GM18499 (cell line): ENCODE measurements around the gene DAP.

Source experiments
- ATAC-seq: cut with Tn5 transposase; IDR thresholded peaks from one replicate; pipeline ENCODE4 v1.9.1; 2021; ENCODE audit warnings: moderate number of reproducible peaks; ENCODE audit not compliant: insufficient read depth, unreplicated experiment

DAP gene

DNA sequence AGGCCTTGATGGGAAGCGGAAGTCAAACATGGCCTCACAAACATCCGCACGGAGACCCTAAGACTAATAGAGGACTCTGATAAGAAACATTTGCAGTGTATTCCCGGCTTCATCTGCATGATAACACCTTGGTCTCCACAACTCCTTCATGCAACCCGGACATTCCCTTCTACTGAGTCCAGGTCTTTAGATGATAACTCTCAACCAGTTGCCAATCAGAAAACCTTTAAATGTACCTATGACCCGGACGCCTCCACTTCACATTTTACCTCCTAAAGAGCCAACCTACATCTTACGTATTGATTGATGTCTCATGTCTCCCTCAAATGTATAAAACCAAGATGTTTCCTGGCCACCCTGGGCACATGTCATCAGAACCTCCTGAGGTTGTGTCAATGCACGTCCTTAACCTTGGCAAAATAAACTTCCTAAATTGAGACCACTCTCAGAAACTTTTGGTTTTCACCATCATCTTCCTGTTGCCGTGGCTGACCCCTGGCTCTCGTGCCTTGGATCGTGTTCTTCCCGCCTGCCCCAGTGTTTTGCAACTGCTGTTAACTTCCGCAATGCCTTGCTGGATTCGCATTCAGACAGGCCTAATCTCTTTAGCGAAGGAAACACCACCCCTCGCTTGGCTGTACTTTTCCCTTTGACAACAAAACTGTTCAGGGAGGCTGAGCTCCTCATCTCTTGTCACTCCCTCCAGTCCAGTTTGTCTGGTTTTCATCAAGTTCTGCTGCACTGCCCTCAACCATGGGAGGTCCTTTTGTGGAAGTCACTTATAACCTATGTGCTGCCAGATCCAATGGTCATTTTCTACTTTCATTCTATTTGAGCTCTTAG is 1.1 kb upstream of the DAP start:
- no peak for ATAC-seq

DNA sequence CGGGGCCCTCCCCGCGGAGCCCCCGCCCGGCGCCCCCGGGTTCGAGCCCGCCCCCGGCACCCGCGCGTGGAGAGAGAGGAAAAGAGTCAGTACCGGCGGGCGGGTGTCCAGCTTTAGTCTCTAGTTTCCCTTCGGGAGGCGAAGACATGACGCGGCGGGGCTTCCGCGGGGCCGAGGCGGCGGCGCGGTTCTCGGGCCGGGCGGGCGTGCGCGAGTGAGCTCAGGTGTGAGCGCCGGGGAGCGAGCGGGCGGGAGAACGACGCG is 181 bp downstream of the DAP start:
- ATAC-seq, result no peak

DNA sequence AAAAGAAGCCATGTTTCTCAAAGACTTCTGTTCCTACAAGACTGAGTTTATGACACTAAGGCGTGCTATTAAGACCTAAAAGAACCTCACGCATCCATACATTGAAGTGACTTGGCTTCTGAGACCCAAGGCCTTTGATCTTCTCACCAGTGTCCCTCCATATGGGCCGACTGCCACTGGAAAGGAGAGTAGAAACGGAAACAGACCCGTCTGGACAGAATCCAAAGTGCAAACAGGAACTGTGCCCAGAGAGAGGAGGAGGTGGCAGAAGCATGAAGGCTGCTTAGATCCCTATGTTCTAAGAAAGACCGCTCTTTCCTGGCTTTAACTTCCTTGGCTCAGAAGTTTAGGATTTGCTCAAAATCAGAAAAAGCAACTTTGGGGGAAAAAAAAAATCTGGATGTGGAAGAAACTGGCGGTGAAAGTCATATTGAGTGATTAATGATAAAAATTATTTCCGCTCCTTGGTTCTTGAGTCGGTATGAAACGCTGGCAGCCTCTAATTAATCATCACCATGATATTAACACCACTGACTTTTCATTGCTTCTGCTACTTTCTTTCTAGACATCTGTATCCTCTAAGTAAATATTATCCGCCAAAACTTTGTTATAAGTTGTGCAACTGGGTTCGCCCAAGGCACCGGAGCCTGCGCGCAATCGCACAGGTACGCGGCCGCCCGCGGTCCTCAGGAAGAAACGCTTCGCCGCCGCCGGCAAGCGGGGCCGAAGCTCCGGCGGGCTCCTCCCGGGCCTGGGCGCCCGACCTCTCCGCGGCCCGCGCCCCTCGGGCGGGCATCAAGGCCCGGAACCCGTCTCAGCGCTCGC is 726 bp downstream of the DAP start:
- ATAC-seq, result no peak

DNA sequence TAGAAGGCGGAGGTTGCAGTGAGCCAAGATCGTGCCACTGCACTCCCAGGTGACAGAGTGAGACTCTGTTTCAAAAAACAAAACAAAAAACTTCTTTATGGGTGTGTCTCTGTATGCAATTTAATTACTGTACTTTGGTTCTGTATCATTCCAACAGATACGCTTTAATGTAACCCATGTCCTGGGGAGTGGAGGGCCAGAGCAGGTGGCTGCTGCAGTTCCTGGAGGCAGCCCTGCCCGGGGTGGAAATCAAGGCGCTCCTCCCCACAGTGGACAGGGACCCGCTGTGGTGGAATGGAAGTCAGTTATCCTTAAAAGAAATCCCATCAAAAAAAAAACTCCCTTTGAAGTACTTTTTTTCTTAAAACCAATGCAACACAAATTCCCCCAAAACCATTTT is 1.9 kb downstream of the DAP start:
- ATAC-seq, result no peak

DNA sequence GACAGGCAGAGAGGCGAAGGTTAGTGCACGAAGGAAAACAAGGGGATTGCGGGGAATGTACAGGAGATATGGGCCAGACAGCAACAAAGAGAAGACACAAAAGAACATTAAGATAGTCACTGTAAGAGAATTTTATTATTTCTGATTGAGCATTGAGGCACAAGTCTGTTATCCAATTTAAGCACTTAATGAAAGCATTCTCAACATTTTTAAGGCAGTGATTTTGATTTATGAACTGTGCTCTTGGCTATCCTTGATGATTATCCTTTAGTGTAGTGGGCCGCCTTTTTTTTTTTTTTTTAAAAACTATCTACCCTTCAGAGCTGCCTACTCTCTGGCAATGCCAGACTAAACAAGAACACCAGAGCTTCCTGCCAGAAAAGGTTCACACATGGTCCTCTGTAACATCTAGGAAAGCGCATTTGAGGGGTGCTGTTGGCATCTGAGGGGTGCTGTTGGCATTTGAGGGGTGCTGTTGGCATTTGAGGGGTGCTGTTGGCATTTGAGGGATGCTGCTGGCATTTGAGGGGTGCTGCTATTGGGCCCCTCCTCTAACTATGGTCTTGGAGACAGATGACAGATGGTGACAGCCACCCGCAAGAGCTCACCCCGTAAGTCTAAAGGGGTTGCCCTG is 3.0 kb downstream of the DAP start:
- no peak for ATAC-seq

DNA sequence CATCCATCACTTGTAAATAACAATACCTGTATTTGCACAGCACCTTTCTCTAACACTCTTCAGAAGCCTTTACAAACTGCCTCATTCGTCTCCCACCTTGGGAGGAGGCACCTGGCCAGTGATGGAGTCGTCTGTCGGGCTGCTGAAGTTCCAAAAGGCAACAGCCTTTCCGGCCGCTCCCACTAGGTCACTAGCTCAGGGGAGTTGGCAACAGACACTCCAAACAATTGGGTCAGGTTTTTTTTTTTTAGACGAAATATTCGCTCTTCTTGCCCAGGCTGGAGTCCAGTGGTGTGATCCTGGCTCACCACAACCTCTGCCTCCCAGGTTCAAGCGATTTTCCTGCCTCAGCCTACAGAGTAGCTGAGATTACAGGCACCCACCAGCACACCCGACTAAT is 4.0 kb downstream of the DAP start:
- no peak for ATAC-seq

DNA sequence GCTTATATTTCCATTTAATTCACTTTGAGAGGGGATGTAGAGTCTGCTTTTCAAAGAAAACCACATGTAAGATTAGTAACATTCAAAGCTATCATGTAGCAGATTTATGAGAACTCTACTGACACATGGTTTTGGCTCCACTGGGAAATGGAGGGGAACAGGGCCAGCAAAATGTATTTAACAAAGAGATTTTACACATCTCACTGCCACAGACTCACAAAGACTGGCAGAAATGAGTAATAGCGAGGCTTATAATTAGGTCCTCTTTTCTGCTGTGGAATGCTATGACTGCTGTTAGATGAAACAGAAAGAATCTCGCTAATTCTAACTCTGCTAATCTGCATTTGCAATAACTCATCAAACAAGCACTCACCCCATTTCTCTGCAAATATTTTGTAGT is 4.5 kb downstream of the DAP start:
- no peak for ATAC-seq

DNA sequence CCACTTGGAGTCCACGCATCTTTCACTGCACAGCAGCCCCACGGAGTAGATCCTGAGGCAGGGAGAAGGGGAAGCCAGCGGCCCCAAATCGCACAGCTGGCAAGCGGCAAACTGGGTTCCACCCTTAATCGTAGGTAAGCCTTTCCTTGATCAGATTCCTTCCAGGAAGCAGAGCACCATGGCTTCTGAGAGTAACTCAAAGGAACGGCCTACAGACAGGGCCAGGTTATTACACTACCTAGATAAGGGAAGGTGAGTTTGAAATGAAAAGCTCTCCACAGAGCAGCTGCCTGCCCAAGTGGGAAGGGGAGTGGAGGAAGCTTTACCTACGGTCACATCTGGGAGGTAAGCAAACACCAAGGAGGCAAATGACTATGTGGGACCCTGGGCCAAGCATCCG is 7.9 kb downstream of the DAP start:
- ATAC-seq, result no peak

DNA sequence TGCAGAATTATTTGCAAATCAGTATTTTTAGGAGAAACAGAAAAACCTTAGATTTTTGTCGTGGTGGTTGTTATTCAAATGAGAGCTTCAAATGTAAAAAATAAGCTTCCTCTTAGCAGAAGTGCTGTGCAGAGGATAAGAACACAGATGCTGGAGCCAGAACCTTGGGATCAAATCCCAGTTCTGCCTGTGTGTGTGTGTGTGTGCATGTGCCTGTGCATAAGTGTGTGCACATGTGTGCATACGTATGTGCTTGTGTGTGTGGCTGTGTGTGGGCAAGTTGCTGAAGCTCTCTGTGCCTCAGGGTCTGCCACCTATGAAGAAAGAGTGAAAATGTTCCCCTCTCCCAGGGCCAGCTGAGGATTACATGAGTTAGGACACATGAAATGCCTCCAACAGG is 8.6 kb downstream of the DAP start:
- ATAC-seq, result no peak

DNA sequence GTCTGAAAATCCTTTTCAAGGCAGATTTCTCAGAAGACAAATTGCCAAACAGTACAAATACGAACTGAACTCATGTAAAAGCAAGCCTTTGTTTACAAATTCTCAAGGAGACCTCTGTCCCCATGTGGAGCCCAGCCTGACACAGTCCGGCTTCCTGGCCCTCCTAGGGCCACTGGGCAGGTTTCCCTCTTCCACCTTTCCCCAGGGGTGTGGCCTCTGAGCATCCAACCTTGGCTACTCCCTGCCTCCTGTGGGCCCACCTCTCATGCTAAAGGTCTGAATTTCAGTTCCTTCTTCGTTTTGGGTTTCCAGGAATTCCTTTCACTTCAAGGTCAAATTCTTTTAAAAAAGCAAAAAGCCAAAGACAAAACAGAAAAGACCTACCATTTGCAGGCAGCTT is 10.1 kb downstream of the DAP start:
- ATAC-seq, result no peak

DNA sequence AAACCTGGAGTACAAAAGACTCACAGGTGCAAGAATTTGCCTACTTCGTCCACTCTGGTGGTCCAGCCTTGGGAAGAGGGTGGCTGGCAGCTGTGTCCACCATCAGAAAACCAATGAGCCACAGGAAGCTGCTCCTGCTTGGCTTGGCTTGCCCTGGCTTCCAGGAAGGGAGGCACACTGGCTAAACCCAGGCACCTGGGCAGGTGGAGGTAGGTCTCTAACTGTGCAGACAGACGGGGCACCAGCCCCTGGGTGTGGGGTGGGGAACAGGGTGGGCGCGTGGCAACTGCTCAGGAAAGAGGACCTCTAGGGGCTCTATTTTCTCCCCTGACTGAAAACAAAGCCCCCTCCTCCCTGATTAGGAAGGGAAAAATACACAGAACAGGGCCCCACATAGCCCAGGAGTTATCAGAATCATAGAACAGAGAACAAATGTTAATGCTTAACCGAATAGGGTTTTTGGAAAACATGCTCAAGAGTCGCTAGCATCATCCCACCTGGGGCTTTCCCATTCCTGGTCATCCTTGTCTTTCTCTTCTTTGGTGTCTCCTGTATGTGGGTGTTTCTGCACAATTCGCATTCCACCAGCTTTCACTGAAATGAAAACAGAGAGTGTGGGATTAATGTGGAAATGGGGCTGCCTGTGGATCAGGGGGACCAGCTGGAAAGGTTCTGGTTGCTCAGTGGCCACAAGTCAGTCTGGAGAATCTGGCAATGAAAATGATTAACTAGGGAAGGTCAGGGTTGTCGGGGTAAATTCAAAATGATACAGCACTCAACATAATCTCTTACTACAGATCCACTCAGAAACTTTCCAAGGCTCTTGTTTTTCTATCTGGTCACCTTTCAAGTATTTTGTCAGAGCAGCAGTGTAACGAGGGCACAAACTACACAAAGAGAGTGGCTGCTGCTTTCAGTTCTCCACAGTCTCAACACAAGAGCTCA is 13.1 kb downstream of the DAP start:
- no peak for ATAC-seq

DNA sequence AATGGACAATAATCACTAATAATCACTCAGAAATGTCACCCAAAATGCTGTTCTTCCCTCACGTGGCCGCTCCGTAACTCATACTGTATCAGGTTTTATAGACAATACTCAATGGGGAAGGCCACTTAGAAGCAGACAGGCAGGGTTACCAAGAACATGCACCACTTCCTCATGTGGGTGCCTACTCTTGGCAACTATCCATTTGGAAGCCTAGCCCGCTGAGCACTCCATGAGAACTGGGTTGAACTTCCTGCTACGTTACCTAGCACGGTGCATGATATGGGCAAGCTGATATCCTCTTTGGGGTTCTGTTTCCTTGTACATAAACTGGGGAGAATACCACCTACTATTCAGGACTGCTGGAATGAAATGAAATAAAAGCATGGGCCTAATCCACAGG is 14.3 kb downstream of the DAP start:
- no peak for ATAC-seq

DNA sequence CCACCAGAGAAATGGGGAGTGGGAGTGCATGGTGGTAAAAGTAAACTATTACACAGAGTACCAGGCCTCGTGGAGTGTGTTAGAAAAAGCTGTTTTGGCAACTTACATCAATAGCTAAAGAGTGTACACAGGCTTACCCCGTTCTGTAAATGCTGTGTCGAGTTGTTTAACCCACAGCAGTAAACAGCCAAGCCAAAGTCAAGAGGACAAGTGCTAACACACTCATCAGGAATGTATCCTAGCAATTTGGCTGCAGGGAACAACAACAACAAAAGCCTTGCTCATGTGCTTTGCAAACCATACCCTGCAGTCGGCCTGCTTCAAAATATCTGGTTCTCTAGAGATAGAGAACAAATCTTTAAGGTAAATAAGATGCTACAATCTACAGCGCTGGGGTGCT is 15.9 kb downstream of the DAP start:
- ATAC-seq, result no peak

DNA sequence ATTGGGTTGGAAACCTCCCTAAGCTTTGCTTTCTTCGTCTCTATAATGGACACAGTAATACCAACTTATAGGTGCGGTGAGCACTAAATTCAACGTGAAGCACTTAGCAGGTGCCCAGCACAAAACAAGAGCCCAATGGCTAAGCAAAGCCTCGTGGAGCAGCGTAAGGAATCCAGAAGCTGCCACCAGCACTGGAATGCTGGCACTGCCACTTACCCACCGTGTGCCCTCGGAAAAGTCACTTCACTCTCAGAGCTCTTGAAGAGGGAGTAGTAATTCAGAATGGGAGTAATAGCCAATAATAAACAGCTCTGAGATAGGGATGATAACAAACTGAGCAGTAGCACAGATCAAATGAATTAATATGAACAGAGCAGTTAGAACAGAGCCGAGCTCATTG is 16.4 kb downstream of the DAP start:
- no peak for ATAC-seq

DNA sequence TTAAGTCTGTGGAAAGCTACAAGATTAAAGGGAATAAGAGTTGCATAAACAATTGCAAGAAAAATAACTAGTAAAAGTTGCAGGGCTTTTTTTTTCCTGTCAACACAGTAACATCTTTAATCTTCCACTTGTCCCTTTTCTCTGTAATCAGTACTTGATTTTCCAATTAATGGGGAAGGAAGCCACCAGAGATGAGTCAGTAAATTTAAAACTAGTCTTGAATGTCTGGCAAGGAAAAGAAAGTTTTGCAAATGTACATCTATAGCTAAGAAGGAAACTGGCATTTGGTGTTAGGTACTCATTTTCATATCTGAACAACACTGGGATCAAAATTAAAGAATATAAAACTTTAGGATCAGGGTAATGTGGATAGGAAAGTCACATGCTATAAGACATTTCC is 17.1 kb downstream of the DAP start:
- no peak for ATAC-seq

DNA sequence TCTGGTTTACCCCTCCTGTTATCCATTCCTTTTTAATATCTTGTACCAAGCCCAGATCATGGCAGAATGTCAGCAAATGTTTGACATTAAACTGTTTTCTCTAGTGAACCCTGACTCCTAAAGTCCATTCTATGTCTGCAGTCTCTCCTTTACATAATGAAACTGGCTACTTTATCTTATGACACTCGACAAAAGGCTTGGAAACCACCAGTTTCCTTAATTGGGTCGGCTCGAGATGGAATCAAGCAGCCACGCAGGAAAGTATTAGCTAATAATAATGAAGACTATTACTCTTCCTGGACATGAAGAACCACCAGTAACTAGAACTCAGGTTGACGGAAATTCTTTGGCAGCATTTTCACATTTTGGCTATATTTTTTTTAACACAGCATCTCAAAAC is 17.5 kb downstream of the DAP start:
- no peak for ATAC-seq

DNA sequence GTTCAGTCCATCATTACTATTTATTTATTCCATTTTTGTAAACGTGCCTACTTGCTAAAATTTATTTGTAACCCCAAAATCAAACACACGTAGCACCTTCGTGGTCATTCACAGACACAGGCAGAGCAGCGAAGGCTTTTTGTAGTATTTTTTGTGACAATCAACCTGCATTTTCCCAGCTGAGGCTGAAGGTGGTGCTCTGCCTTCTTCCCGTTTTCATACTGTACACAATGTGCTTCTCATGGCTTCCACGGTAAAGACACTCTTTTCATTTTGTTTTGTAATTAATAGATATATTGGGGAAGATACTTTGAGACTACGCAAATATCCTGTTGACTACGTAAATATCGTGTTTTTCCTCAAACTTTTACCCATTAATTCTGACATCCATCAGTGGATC is 19.4 kb downstream of the DAP start:
- no peak for ATAC-seq

DNA sequence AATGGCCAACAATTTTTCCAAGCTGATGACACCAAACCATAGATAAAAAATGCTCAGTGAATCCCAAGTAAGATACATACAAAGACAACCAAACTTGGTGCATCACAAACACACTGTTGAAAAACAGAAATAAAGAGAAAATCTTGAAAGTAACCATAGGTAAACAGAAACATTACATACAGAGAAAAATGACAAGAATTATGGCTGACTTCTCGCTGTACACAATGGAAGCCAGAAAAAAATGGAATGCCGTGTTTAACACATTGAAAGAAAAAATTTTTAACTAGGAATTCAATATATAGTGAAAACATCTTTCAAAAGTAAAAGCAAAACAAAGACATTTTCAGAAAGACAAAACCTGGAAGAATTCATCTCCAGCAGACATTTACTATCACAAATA is 20.6 kb downstream of the DAP start:
- ATAC-seq, result no peak

DNA sequence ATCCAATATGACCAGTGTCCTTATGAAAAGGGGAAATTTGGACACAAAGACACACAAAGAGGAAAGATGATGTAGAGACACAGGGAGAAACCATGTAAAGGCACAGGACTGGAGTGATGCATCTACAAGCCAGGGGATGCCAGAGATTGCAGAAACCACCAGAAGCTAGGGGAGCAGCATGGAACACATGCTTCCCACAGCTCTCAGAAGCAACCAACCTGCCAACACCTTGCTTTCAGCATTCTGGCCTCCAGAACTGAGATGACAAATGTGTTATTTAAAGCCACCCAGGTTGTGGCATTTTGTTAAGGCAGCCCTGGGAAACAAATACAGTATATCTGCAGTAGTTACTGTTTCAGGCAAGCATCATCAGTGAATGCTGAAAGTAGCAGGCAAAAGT is 23.2 kb downstream of the DAP start:
- ATAC-seq, result no peak

DNA sequence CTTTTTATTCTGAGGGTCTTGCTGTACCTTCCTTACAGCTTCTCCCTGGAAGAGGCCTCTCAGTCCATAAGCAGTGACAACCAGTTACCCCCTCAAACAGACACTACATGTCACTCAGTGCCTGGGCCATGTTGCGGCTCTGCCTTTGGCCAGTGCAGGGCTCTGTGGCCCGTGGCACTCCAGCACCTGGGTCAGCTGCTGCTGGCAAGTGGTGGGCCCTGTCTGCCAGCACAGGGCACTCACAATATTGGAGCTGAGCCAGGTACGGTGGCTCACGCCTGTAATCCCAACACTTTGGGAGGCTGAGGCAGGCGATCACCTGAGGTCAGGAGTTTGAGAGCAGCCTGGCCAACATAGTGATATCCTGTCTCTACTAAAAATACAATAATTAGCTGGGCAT is 24.2 kb downstream of the DAP start:
- no peak for ATAC-seq

DNA sequence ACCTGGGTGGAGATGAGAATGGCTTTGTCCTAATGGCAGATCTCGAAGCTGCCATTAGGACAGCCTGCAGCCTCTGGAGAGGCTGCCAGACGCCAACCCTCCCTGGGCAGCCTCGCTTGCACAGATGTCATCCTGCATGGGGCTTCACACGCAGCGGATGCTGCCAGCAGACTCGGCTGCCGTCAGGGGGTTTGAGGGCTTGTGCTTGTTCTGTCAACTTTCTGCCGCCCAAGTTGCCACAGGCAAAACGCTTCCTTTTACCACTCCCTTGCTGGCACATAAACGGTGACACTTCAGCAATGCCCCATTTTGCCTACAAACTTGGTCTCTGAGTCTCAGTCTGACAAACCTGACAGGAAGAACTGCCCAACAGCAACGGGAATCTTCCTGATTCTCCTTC is 24.7 kb downstream of the DAP start:
- no peak for ATAC-seq
